A549 (cell line): ENCODE results near the gene HSPA1A. TPM values are rescaled to one million over a fixed set of nuclear protein-coding genes. Genes with fewer than 3 reads are reported as not detected.

ENCODE experiments used
- ATAC-seq, 2 experiments: fragments of 200-7000 bp in 1 of 2; fragments of >200 bp in 1 of 2; cut with Nextera tagmentation in 1 of 2; cut with Tn5 transposase in 1 of 2; 3 replicates each; pipeline versions ENCODE4 v1.8.0 to v1.9.1; 2018 to 2020; ENCODE audit warnings: mild to moderate bottlenecking in 1 of 2, moderate library complexity in 1 of 2
- CTCF ChIA-PET: fragments of 300-600 bp; sonication (Branson Sonifier 250); formaldehyde crosslinking; extraction: SDS; loops from one replicate; lab custom pipeline; 2021; ENCODE audit warnings: antibody characterized with exemption, inconsistent platforms; lab: Yijun Ruan, JAX
- POLR2A ChIA-PET: fragments of 350-600 bp; formaldehyde crosslinking; extraction: SDS; loops from one replicate; lab custom pipeline; 2021; ENCODE audit warnings: antibody characterized with exemption, inconsistent platforms; lab: Yijun Ruan, JAX
- DNase-seq, 2 experiments: peaks; one replicate each; pipeline versions ENCODE4 v3.0.0 to v3.0.0-alpha.2; 2011 to 2016; ENCODE audit warnings: low read depth in 1 of 2, low spot score in 1 of 2
- FAIRE-seq: peaks from 2 replicates; lab custom pipeline; 2011; peaks lifted over from hg19 to GRCh38; lab: Jason Lieb, UNC
- H3K27ac ChIP-seq, 2 experiments: fragments of >200 bp; sonication (Bioruptor Twin); formaldehyde crosslinking; 3 replicates each; pipeline ENCODE4 v1.5.1; 2016 to 2017
- H3K4me1 ChIP-seq: fragments of >200 bp; sonication (Bioruptor Twin); formaldehyde crosslinking; 3 replicates; pipeline ENCODE4 v1.6.1; 2016
- H3K4me2 ChIP-seq: fragments of >200 bp; sonication (Bioruptor Twin); formaldehyde crosslinking; 3 replicates; pipeline ENCODE4 v1.6.1; 2016
- H3K4me3 ChIP-seq: fragments of >200 bp; sonication (Bioruptor Twin); formaldehyde crosslinking; 3 replicates; pipeline ENCODE4 v1.5.1; 2016
- H3K9me3 ChIP-seq: fragments of >200 bp; sonication (Bioruptor Twin); formaldehyde crosslinking; 3 replicates; pipeline ENCODE4 v1.6.1; 2016
- EHMT2 ChIP-seq: fragments of 200-600 bp; sonication (generic); IDR thresholded peaks from 2 replicates; pipeline ENCODE4 v1.6.1; 2016; ENCODE audit warnings: antibody characterized with exemption, low read depth, mild to moderate bottlenecking, moderate library complexity
- ESRRA ChIP-seq: fragments of 150-350 bp; IDR thresholded peaks from 2 replicates; pipeline ENCODE4 v1.6.1; 2014; ENCODE audit warnings: mild to moderate bottlenecking, low read length, borderline replicate concordance
- FOXS1 ChIP-seq: fragments of 250-450 bp; sonication (Bioruptor Pico); IDR thresholded peaks from 2 replicates; pipeline ENCODE4 v1.5.0; 2020; ENCODE audit warnings: mild to moderate bottlenecking, moderate library complexity
- HDAC2 ChIP-seq: fragments of 200-600 bp; sonication (generic); IDR thresholded peaks from 2 replicates; pipeline ENCODE4 v1.6.1; 2016
- MAFK ChIP-seq: fragments of 450-650 bp; IDR thresholded peaks from 2 replicates; pipeline ENCODE4 v1.6.1; 2014; ENCODE audit not compliant: partially characterized antibody
- NFE2L2 ChIP-seq: fragments of 150-350 bp; conservative IDR thresholded peaks from 2 replicates; pipeline ENCODE4 v1.6.1; 2014; ENCODE audit warnings: low read length
- NPAS2 ChIP-seq: fragments of 250-450 bp; sonication (Bioruptor Pico); IDR thresholded peaks from 2 replicates; pipeline ENCODE4 v1.8.0; 2022; ENCODE audit warnings: mild to moderate bottlenecking, moderate library complexity, borderline replicate concordance
- PHF8 ChIP-seq: fragments of 200-600 bp; sonication (generic); IDR thresholded peaks from 2 replicates; pipeline ENCODE4 v1.6.1; 2016; ENCODE audit warnings: low read depth, mild to moderate bottlenecking, antibody characterized with exemption, moderate library complexity, borderline replicate concordance
- RAD21 ChIP-seq, 2 experiments: fragments of >200 bp in 1 of 2; sonication (Bioruptor Twin) in 1 of 2; formaldehyde crosslinking in 1 of 2; IDR thresholded peaks in 1 of 2; conservative IDR thresholded peaks in 1 of 2; 2 replicates in 1 of 2; 3 replicates in 1 of 2; pipeline ENCODE4 v1.6.1; 2012 to 2018; ENCODE audit warnings: inconsistent platforms in 1 of 2
- RARB ChIP-seq: fragments of 250-450 bp; sonication (Bioruptor Pico); IDR thresholded peaks from 2 replicates; pipeline ENCODE4 v1.8.0; 2021; ENCODE audit warnings: mild to moderate bottlenecking, moderate library complexity
- SMC3 ChIP-seq: fragments of >200 bp; sonication (Bioruptor Twin); formaldehyde crosslinking; IDR thresholded peaks from 3 replicates; pipeline ENCODE4 v1.6.1; 2018; ENCODE audit warnings: inconsistent platforms
- TFCP2L1 ChIP-seq: fragments of 250-450 bp; sonication (Bioruptor Pico); IDR thresholded peaks from 2 replicates; pipeline ENCODE4 v1.5.0; 2021; ENCODE audit warnings: mild to moderate bottlenecking
- ZC3H11A ChIP-seq: fragments of 450-650 bp; IDR thresholded peaks from 2 replicates; pipeline ENCODE4 v1.6.1; 2014; ENCODE audit warnings: antibody characterized with exemption, mild to moderate bottlenecking
- ZFP36 ChIP-seq: fragments of 450-650 bp; IDR thresholded peaks from 2 replicates; pipeline ENCODE4 v1.6.1; 2014; ENCODE audit warnings: borderline replicate concordance; ENCODE audit not compliant: partially characterized antibody
- WGBS: methylation state at CpG from one replicate; pipeline ENCODE4 v1.1.6; 2017; ENCODE audit errors: missing lambda C conversion rate; 5-methylcytosine and 5-hydroxymethylcytosine counted together
- polyA plus RNA-seq, 4 experiments: library from polyadenylated mRNA; depleted of rRNA in 3 of 4; stranded (reverse); fragments of >200 nt; fragmentation: RNase III in 1 of 4; extraction: RNeasy Plus Mini Kit Qiagen cat#74134 plus additional on column Dnase treatment in 1 of 4; gene quantifications; 2 replicates in 3 of 4; 3 replicates in 1 of 4; pipeline ENCODE4 v1.2.3, GENCODE V29; 2011 to 2017
- TF ChIP-seq, protein P1 (sequence below): IDR thresholded peaks from 2 replicates; pipeline ENCODE4 v1.6.1; 2012
- TF ChIP-seq, protein P2 (sequence below): fragments of 450-650 bp; IDR thresholded peaks from 2 replicates; pipeline ENCODE4 v1.6.1; 2014; ENCODE audit warnings: antibody characterized with exemption
- TF ChIP-seq, protein P3 (sequence below): IDR thresholded peaks from 2 replicates; pipeline ENCODE4 v1.6.1; 2012; ENCODE audit warnings: low read depth, borderline replicate concordance
- TF ChIP-seq, protein P4 (sequence below): fragments of 200-600 bp; sonication (generic); IDR thresholded peaks from 2 replicates; pipeline ENCODE4 v1.6.1; 2016; ENCODE audit warnings: antibody characterized with exemption, mild to moderate bottlenecking, moderate library complexity

HSPA1A gene
- polyA plus RNA-seq, 2 of the 4 experiments (the other 2 are of a cell fraction) = 122 to 204 TPM

DNA sequence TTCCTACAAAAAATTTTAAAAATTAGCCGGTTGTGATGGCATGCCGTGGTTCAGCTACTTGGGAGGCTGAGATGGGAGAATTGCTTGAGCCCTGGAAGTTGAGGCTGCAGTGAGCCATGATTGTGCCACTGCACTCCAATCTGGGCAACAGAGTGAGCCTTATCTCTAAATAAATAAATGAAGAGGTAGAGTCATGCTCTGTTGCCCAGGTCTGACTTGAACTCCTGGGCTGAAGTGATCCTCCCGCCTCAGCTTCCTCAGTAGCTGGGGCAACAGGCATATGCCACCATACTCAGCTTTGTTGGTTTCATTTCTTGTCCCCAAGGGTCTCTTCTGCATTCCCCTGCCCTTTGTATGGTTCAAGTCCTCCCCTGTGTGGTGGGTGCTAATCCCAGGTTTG, 29.2 kb downstream of the HSPA1A start:
- Histone ChIP-seq H3K9me3 (no peaks in the 10 kb centered on the region), H3K4me1 (peaks cover under 1% of the 10 kb centered on the region; the same call in 1 of the 3 replicates), H3K4me2 (no peak overlapping the region), H3K27ac (no peak overlapping the region), H3K4me3 (no peak overlapping the region)
- TF ChIP-seq ZC3H11A = no peak
- no peak for TF ChIP-seq HDAC2
- TF ChIP-seq ESRRA = no peak
- TF ChIP-seq TFCP2L1 (CRISPR knock-in tag) = no peak
- no peak for TF ChIP-seq NPAS2
- no peak for TF ChIP-seq SMC3
- TF ChIP-seq, protein P1, sequence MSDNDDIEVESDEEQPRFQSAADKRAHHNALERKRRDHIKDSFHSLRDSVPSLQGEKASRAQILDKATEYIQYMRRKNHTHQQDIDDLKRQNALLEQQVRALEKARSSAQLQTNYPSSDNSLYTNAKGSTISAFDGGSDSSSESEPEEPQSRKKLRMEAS = no peak
- TF ChIP-seq RARB (CRISPR knock-in tag) = no peak
- no peak for TF ChIP-seq FOXS1 (CRISPR knock-in tag)
- no peak for TF ChIP-seq ZFP36
- TF ChIP-seq, protein P2, sequence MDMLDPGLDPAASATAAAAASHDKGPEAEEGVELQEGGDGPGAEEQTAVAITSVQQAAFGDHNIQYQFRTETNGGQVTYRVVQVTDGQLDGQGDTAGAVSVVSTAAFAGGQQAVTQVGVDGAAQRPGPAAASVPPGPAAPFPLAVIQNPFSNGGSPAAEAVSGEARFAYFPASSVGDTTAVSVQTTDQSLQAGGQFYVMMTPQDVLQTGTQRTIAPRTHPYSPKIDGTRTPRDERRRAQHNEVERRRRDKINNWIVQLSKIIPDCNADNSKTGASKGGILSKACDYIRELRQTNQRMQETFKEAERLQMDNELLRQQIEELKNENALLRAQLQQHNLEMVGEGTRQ = no peak
- no peak; a peak in 1 of 6 replicates for ATAC-seq
- no peak for FAIRE-seq
- POLR2A ChIA-PET = no interaction called here
- WGBS = 97% methylated on average over 3 of the region's 3 CpGs
- CTCF ChIA-PET = interaction anchor here (1.3 kb wide), 1 partner anchor 38 kb away, joined by 3 read pairs; the partner anchor contains the start of gene LSM2
- no peak for DNase-seq

DNA sequence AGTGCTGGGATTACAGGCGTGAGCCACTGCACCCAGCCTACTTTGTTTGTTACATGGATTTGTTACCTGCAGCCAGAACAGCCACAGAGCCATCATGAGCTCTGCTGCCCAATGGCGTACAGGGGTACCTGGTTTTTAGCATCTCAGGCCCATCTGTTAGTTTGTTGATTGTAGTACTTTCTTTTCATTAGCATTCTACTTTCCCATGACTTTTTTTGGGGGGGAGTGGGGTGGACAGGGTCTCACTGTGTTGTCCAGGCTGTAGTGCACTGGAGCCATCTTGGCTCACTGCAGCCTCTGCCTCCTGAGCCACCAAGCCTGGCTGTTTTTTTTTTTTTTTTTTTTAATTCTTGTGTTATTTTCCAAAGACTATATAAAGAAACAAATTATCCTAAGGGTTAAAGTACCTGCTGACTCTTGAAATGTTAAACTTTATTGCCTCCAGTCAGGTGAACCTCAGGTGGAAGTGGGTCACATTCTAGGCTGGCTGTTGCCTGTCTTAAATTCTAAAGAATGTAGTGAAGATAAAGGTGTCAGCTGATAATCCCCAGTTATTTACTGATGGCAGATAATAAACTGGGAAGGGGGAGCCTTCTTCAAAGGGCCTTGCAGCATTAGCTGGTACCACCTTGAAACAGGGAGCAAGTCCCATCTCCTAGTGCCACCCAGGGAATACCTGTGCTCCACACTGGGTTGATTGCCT, 32.1 kb downstream of the HSPA1A start:
- DNase-seq (no peak), ATAC-seq (no peak)
- 69% methylated on average over 2 of the region's 2 CpGs for WGBS
- Histone ChIP-seq H3K4me2 (no peak overlapping the region), H3K4me1 (peaks cover 11% of the 10 kb centered on the region; the same call in 1 of the 3 replicates), H3K4me3 (no peak overlapping the region)
- CTCF ChIA-PET = interaction anchor here (0.7 kb wide), 1 partner anchor 124 kb away, joined by 3 read pairs; the partner anchor contains the start of gene DXO
- POLR2A ChIA-PET = no interaction called here
- TF ChIP-seq, protein P3, sequence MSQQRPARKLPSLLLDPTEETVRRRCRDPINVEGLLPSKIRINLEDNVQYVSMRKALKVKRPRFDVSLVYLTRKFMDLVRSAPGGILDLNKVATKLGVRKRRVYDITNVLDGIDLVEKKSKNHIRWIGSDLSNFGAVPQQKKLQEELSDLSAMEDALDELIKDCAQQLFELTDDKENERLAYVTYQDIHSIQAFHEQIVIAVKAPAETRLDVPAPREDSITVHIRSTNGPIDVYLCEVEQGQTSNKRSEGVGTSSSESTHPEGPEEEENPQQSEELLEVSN = no peak
- TF ChIP-seq, protein P2 = no peak
- TF ChIP-seq NFE2L2 = no peak
- no peak for TF ChIP-seq MAFK
- no peak for TF ChIP-seq ZC3H11A
- TF ChIP-seq ESRRA = no peak
- no peak for TF ChIP-seq PHF8
- no peak for TF ChIP-seq RAD21 (conservative IDR thresholded peaks at IDR 0.05 in 1 of 2, IDR thresholded peaks at IDR 0.05 in 1 of 2)
- TF ChIP-seq, protein P4, sequence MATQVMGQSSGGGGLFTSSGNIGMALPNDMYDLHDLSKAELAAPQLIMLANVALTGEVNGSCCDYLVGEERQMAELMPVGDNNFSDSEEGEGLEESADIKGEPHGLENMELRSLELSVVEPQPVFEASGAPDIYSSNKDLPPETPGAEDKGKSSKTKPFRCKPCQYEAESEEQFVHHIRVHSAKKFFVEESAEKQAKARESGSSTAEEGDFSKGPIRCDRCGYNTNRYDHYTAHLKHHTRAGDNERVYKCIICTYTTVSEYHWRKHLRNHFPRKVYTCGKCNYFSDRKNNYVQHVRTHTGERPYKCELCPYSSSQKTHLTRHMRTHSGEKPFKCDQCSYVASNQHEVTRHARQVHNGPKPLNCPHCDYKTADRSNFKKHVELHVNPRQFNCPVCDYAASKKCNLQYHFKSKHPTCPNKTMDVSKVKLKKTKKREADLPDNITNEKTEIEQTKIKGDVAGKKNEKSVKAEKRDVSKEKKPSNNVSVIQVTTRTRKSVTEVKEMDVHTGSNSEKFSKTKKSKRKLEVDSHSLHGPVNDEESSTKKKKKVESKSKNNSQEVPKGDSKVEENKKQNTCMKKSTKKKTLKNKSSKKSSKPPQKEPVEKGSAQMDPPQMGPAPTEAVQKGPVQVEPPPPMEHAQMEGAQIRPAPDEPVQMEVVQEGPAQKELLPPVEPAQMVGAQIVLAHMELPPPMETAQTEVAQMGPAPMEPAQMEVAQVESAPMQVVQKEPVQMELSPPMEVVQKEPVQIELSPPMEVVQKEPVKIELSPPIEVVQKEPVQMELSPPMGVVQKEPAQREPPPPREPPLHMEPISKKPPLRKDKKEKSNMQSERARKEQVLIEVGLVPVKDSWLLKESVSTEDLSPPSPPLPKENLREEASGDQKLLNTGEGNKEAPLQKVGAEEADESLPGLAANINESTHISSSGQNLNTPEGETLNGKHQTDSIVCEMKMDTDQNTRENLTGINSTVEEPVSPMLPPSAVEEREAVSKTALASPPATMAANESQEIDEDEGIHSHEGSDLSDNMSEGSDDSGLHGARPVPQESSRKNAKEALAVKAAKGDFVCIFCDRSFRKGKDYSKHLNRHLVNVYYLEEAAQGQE = no peak
- TF ChIP-seq EHMT2 = no peak
- TF ChIP-seq, all 56 proteins: peak for 0
- FAIRE-seq = no peak
- H3K27ac ChIP-seq = no peak overlapping the region
- no peaks in the 10 kb centered on the region for H3K9me3 ChIP-seq
